ENCODE measurements around the gene KCNQ1.

KCNQ1 gene

GRCh38 chr11:2462543-2462985 lies 17.8 kb downstream of the KCNQ1 start:
- DNase-seq, result no peak

- DNase-seq, result peak; percentile 61
Measured at GRCh38 chr11:2462986-2463765, 18.4 kb downstream of the KCNQ1 start.

- peak; percentile 57 for DNase-seq
Measured at GRCh38 chr11:2463766-2464277, 19.0 kb downstream of the KCNQ1 start.

GRCh38 chr11:2464451-2465165 lies 19.8 kb downstream of the KCNQ1 start:
- peak; percentile 45 for DNase-seq

GRCh38 chr11:2465202-2466068 lies 20.6 kb downstream of the KCNQ1 start:
- peak; percentile 60 for DNase-seq

- peak; percentile 49 for DNase-seq
Measured at GRCh38 chr11:2466069-2466801, 21.4 kb downstream of the KCNQ1 start.

GRCh38 chr11:2466869-2467694 lies 22.3 kb downstream of the KCNQ1 start:
- peak; percentile 73 for DNase-seq

- DNase-seq, result peak; percentile 55
Measured at GRCh38 chr11:2467695-2468055, 22.9 kb downstream of the KCNQ1 start.

- peak; percentile 47 for DNase-seq
Measured at GRCh38 chr11:2468363-2469235, 23.8 kb downstream of the KCNQ1 start.

- peak; percentile 3 for DNase-seq
Measured at GRCh38 chr11:2470495-2470894, 25.7 kb downstream of the KCNQ1 start.

- DNase-seq, result peak; percentile 34
Measured at GRCh38 chr11:2471048-2471803, 26.4 kb downstream of the KCNQ1 start.

GRCh38 chr11:2471804-2472096 lies 26.9 kb downstream of the KCNQ1 start:
- peak; percentile 24 for DNase-seq

GRCh38 chr11:2472428-2473186 lies 27.8 kb downstream of the KCNQ1 start:
- peak; percentile 39 for DNase-seq

GRCh38 chr11:2473361-2474058 lies 28.7 kb downstream of the KCNQ1 start:
- peak; percentile 47 for DNase-seq

- DNase-seq, result peak; percentile 53
Measured at GRCh38 chr11:2474059-2474901, 29.5 kb downstream of the KCNQ1 start.

- DNase-seq, result peak; percentile 25
Measured at GRCh38 chr11:2475136-2475918, 30.5 kb downstream of the KCNQ1 start.

GRCh38 chr11:2477254-2477653 lies 32.4 kb downstream of the KCNQ1 start:
- no peak for DNase-seq
